Suprapubic skin (tissue), 4 donors: ENCODE measurements around the gene KRTAP21-2. TPM values are rescaled to one million over a fixed set of nuclear protein-coding genes. Genes with fewer than 3 reads are reported as not detected.

ENCODE experiments used
- DNase-seq, 2 donors: peaks; one replicate each; pipeline ENCODE4 v3.0.0-alpha.2; 2019; ENCODE audit warnings: low spot score in 2 of 2
- H3K27ac ChIP-seq: fragments of 200-600 bp; sonication (generic); one replicate; pipeline ENCODE4 v1.5.1; 2019
- H3K27me3 ChIP-seq: fragments of 200-600 bp; sonication (generic); one replicate; pipeline ENCODE4 v1.5.1; 2019
- H3K36me3 ChIP-seq: fragments of 200-600 bp; sonication (generic); one replicate; pipeline ENCODE4 v1.5.1; 2019
- H3K4me1 ChIP-seq: fragments of 200-600 bp; sonication (generic); one replicate; pipeline ENCODE4 v1.5.1; 2019
- H3K4me3 ChIP-seq: fragments of 200-600 bp; sonication (generic); one replicate; pipeline ENCODE4 v1.5.1; 2019; ENCODE audit warnings: mild to moderate bottlenecking
- H3K9me3 ChIP-seq: fragments of 200-600 bp; sonication (generic); one replicate; pipeline ENCODE4 v1.5.1; 2019
- CTCF ChIP-seq, 2 donors: fragments of 200-600 bp in 1 of 2; fragments of 450-650 bp in 1 of 2; sonication (generic) in 1 of 2; IDR thresholded peaks; one replicate each; pipeline ENCODE4 v1.5.1; 2016 to 2019; ENCODE audit warnings: antibody characterized with exemption in 2 of 2, mild to moderate bottlenecking in 1 of 2, moderate library complexity in 1 of 2
- EP300 ChIP-seq: sonication (generic); formaldehyde crosslinking; IDR thresholded peaks from one replicate; pipeline ENCODE4 v1.6.1; 2017; ENCODE audit warnings: antibody characterized with exemption
- POLR2A ChIP-seq, 2 donors: fragments of 450-650 bp; IDR thresholded peaks; one replicate each; pipeline ENCODE4 v1.6.1; 2017; ENCODE audit warnings: antibody characterized with exemption in 2 of 2, mild to moderate bottlenecking in 2 of 2, moderate library complexity in 2 of 2
- POLR2AphosphoS5 ChIP-seq, 3 donors: sonication (generic); formaldehyde crosslinking; IDR thresholded peaks; one replicate each; pipeline ENCODE4 v1.6.1; 2017; ENCODE audit warnings: antibody characterized with exemption in 3 of 3
- WGBS: methylation state at CpG from one replicate; pipeline ENCODE4 v1.1.5; 2018; 5-methylcytosine and 5-hydroxymethylcytosine counted together
- total RNA-seq, 4 donors: library from RNA; depleted of rRNA; stranded (reverse); fragments of >200 nt; gene quantifications; one replicate each; pipeline ENCODE4 v1.1.0, GENCODE V29; 2016

Gene KRTAP21-2
- total RNA-seq, 4 donors from 2014 or later: not detected

- 62% methylated on average over 3 of the region's 3 CpGs for WGBS
- no peak within 1 kb of the TSS for H3K27ac ChIP-seq
These were observed 28.7 kb downstream of the KRTAP21-2 start, which contains the start of gene KRTAP21-3 for GRCh38 chr21:30718239-30718909. KRTAP21-3 (minus strand) TSS chr21:30718777; CDS start chr21:30718759, 18 bp downstream.

GRCh38 chr21:30717105-30717504, 30.0 kb downstream of the KRTAP21-2 start:
- Histone ChIP-seq H3K4me1 (no peaks in the 10 kb centered on the region), H3K9me3 (no peaks in the 10 kb centered on the region), H3K4me3 (no peak overlapping the region), H3K27ac (no peak overlapping the region), H3K27me3 (no peaks in the 10 kb centered on the region), H3K36me3 (no peaks in the 10 kb centered on the region)
- WGBS: 87% methylated on average over 2 of the region's 2 CpGs
- TF ChIP-seq POLR2AphosphoS5 (IDR thresholded peaks at IDR 0.05): no peak
- TF ChIP-seq CTCF (IDR thresholded peaks at IDR 0.05): no peak
- TF ChIP-seq POLR2A (IDR thresholded peaks at IDR 0.05): no peak
- no peak for TF ChIP-seq EP300
- no peak for DNase-seq

More at GRCh38 chr21:30718239-30718909, 28.7 kb downstream of the KRTAP21-2 start, which contains the start of gene KRTAP21-3:
- TF ChIP-seq POLR2AphosphoS5 (IDR thresholded peaks at IDR 0.05) (no peak), POLR2A (IDR thresholded peaks at IDR 0.05) (no peak), CTCF (IDR thresholded peaks at IDR 0.05) (no peak), EP300 (no peak)
- no peak for DNase-seq
- no peaks in the 10 kb centered on the region for H3K4me1 ChIP-seq
- H3K9me3 ChIP-seq: no peaks in the 10 kb centered on the region
- no peaks in the 10 kb centered on the region for H3K36me3 ChIP-seq
- H3K27me3 ChIP-seq: no peaks in the 10 kb centered on the region
- no peak within 1 kb of the TSS for H3K4me3 ChIP-seq

- 81% methylated on average over 2 of the region's 2 CpGs for WGBS
These were observed 32.1 kb downstream of the KRTAP21-2 start for GRCh38 chr21:30714946-30715345.

GRCh38 chr21:30714456-30714855, 32.6 kb downstream of the KRTAP21-2 start:
- WGBS: 69% methylated on average over 3 of the region's 3 CpGs
- H3K4me3 ChIP-seq: no peak overlapping the region
- no peak overlapping the region for H3K27ac ChIP-seq
- no peaks in the 10 kb centered on the region for H3K4me1 ChIP-seq
- TF ChIP-seq POLR2A (IDR thresholded peaks at IDR 0.05) (no peak), CTCF (IDR thresholded peaks at IDR 0.05) (no peak), POLR2AphosphoS5 (IDR thresholded peaks at IDR 0.05) (no peak), EP300 (no peak)
- DNase-seq: no peak
- no peaks in the 10 kb centered on the region for H3K9me3 ChIP-seq
- H3K36me3 ChIP-seq: no peaks in the 10 kb centered on the region
- no peaks in the 10 kb centered on the region for H3K27me3 ChIP-seq

More at GRCh38 chr21:30714946-30715345, 32.1 kb downstream of the KRTAP21-2 start:
- H3K27me3 ChIP-seq: no peaks in the 10 kb centered on the region
- no peaks in the 10 kb centered on the region for H3K4me1 ChIP-seq
- H3K9me3 ChIP-seq: no peaks in the 10 kb centered on the region
- DNase-seq: no peak
- TF ChIP-seq CTCF (IDR thresholded peaks at IDR 0.05): no peak
- no peak for TF ChIP-seq EP300
- TF ChIP-seq POLR2A (IDR thresholded peaks at IDR 0.05): no peak
- TF ChIP-seq POLR2AphosphoS5 (IDR thresholded peaks at IDR 0.05): no peak
- no peaks in the 10 kb centered on the region for H3K36me3 ChIP-seq
- H3K27ac ChIP-seq: no peak overlapping the region
- H3K4me3 ChIP-seq: no peak overlapping the region

- TF ChIP-seq POLR2AphosphoS5 (IDR thresholded peaks at IDR 0.05): no peak
- 91% methylated on average over 3 of the region's 3 CpGs for WGBS
- no peaks in the 10 kb centered on the region for H3K27me3 ChIP-seq
- H3K4me1 ChIP-seq: no peaks in the 10 kb centered on the region
- no peaks in the 10 kb centered on the region for H3K9me3 ChIP-seq
- DNase-seq: no peak
- no peak overlapping the region for H3K4me3 ChIP-seq
- H3K36me3 ChIP-seq: no peaks in the 10 kb centered on the region
- H3K27ac ChIP-seq: no peak overlapping the region
These were observed 33.3 kb downstream of the KRTAP21-2 start for GRCh38 chr21:30713766-30714165.
